Suprapubic skin (tissue), 4 donors: ENCODE data around the gene ADD3. TPM values are rescaled to one million over a fixed set of nuclear protein-coding genes. Genes with fewer than 3 reads are reported as not detected.
A peak's percentile ranks its signal among the peaks of the same experiment; 100 is the strongest.

Experiments used
- DNase-seq, 2 donors: peaks; one replicate each; pipeline ENCODE4 v3.0.0-alpha.2; 2019; ENCODE audit warnings: low spot score in 2 of 2
- H3K27ac ChIP-seq: fragments of 200-600 bp; sonication (generic); one replicate; pipeline ENCODE4 v1.5.1; 2019
- H3K27me3 ChIP-seq: fragments of 200-600 bp; sonication (generic); one replicate; pipeline ENCODE4 v1.5.1; 2019
- H3K36me3 ChIP-seq: fragments of 200-600 bp; sonication (generic); one replicate; pipeline ENCODE4 v1.5.1; 2019
- H3K4me1 ChIP-seq: fragments of 200-600 bp; sonication (generic); one replicate; pipeline ENCODE4 v1.5.1; 2019
- H3K4me3 ChIP-seq: fragments of 200-600 bp; sonication (generic); one replicate; pipeline ENCODE4 v1.5.1; 2019; ENCODE audit warnings: mild to moderate bottlenecking
- H3K9me3 ChIP-seq: fragments of 200-600 bp; sonication (generic); one replicate; pipeline ENCODE4 v1.5.1; 2019
- EP300 ChIP-seq: sonication (generic); formaldehyde crosslinking; IDR thresholded peaks from one replicate; pipeline ENCODE4 v1.6.1; 2017; ENCODE audit warnings: antibody characterized with exemption
- POLR2A ChIP-seq, 2 donors: fragments of 450-650 bp; IDR thresholded peaks; one replicate each; pipeline ENCODE4 v1.6.1; 2017; ENCODE audit warnings: antibody characterized with exemption in 2 of 2, mild to moderate bottlenecking in 2 of 2, moderate library complexity in 2 of 2
- POLR2AphosphoS5 ChIP-seq, 3 donors: sonication (generic); formaldehyde crosslinking; IDR thresholded peaks; one replicate each; pipeline ENCODE4 v1.6.1; 2017; ENCODE audit warnings: antibody characterized with exemption in 3 of 3
- WGBS: methylation state at CpG from one replicate; pipeline ENCODE4 v1.1.5; 2018; 5-methylcytosine and 5-hydroxymethylcytosine counted together
- total RNA-seq, 4 donors: library from RNA; depleted of rRNA; stranded (reverse); fragments of >200 nt; gene quantifications; one replicate each; pipeline ENCODE4 v1.1.0, GENCODE V29; 2016
- TF ChIP-seq, protein P1 (sequence below), 2 donors: fragments of 200-600 bp in 1 of 2; fragments of 450-650 bp in 1 of 2; sonication (generic) in 1 of 2; IDR thresholded peaks; one replicate each; pipeline ENCODE4 v1.5.1; 2016 to 2019; ENCODE audit warnings: antibody characterized with exemption in 2 of 2, mild to moderate bottlenecking in 1 of 2, moderate library complexity in 1 of 2

The ADD3 gene
- total RNA-seq, 4 donors from 2014 or later, result 72.6 to 335 (median 279) TPM

DNA sequence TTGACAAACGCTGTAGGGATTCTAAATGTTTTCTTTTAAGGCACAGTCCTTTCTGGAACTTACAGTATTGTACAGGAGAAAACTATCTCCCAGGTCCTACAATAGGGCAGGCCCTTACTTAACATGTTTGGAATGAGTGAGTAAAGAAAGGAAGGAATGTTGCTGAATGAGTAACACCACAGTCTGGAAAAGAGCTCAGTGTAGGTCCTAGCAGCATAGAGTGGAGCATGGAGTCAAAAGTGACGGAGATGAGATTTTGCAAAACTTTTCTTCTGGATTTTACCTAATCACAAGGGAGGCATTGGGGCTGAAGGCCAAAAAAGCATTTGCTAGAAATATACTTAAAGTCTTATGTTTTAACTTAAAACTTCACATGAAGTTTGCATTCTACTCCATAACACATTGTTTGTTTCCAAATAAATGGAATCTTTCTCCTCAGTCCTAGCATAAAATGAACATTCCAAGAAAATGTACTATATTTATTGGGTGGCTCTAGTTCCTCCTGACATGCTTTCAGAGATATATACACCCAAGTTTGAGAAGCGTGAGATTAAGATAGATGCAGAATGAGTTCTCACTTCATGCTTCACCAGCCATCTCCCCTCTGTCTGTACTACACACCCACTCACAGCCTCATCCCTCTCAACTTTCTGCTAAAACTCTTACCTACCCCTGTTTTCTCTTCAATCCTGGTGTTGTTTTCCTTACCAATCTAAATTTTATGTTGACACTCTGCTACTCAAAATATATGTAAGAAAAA is 20.2 kb upstream of the ADD3 start:
- H3K36me3 ChIP-seq, result no peaks in the 10 kb centered on the region
- H3K9me3 ChIP-seq, result no peaks in the 10 kb centered on the region
- DNase-seq, result no peak
- peak overlapping the region; percentile 16 for H3K27ac ChIP-seq
- H3K27me3 ChIP-seq, result no peaks in the 10 kb centered on the region
- TF ChIP-seq, protein P1, sequence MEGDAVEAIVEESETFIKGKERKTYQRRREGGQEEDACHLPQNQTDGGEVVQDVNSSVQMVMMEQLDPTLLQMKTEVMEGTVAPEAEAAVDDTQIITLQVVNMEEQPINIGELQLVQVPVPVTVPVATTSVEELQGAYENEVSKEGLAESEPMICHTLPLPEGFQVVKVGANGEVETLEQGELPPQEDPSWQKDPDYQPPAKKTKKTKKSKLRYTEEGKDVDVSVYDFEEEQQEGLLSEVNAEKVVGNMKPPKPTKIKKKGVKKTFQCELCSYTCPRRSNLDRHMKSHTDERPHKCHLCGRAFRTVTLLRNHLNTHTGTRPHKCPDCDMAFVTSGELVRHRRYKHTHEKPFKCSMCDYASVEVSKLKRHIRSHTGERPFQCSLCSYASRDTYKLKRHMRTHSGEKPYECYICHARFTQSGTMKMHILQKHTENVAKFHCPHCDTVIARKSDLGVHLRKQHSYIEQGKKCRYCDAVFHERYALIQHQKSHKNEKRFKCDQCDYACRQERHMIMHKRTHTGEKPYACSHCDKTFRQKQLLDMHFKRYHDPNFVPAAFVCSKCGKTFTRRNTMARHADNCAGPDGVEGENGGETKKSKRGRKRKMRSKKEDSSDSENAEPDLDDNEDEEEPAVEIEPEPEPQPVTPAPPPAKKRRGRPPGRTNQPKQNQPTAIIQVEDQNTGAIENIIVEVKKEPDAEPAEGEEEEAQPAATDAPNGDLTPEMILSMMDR (IDR thresholded peaks at IDR 0.05), result no peak
- no peak for TF ChIP-seq POLR2AphosphoS5 (IDR thresholded peaks at IDR 0.05)
- TF ChIP-seq EP300, result no peak
- no peak for TF ChIP-seq POLR2A (IDR thresholded peaks at IDR 0.05)
- no peak overlapping the region for H3K4me3 ChIP-seq
- peaks cover 5% of the 10 kb centered on the region for H3K4me1 ChIP-seq
- WGBS, result 71% methylated on average over 3 of the region's 3 CpGs

- Histone ChIP-seq H3K9me3 (no peaks in the 10 kb centered on the region), H3K27me3 (no peaks in the 10 kb centered on the region), H3K4me3 (no peak overlapping the region), H3K27ac (peak overlapping the region; percentile 16), H3K4me1 (no peaks in the 10 kb centered on the region), H3K36me3 (no peaks in the 10 kb centered on the region)
- 83% methylated on average over 1 of the region's 1 CpG for WGBS
- TF ChIP-seq, protein P1 (IDR thresholded peaks at IDR 0.05), result no peak
- TF ChIP-seq POLR2A (IDR thresholded peaks at IDR 0.05), result no peak
- TF ChIP-seq EP300, result no peak
- TF ChIP-seq POLR2AphosphoS5 (IDR thresholded peaks at IDR 0.05), result no peak
- DNase-seq, result no peak
Observed at GRCh38 chr10:109988212-109988596, 19.6 kb upstream of the ADD3 start.

DNA sequence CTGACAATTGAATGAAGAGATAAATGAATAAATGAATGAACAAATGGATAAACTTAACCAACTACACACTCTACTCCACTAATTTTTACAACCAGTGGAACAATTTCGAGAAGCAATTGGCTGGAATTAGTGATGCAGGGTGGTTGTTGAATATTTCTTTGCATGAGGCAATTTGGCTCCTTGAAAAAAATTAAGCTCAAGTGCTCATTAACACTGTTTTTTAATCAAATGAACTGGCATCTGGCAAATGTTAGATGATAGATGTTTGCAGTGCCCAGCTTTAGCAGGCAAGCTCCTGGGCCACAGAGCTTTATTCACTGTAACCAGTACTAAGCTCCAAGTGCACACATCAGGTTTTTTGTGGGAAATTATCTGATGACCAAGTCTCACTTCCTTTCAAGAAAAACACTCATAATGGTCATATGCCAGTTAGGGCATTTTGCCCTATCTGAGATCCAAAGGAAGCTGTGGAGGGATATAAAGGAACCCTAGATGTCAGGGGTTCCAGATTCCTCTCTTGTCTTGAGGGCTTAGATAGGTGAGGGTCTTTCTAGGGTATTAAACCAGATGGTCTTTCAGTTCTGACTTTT is 16.4 kb upstream of the ADD3 start:
- peaks cover 10% of the 10 kb centered on the region for H3K4me1 ChIP-seq
- no peak overlapping the region for H3K27ac ChIP-seq
- no peaks in the 10 kb centered on the region for H3K36me3 ChIP-seq
- WGBS, result 97% methylated on average over 1 of the region's 1 CpG
- no peaks in the 10 kb centered on the region for H3K9me3 ChIP-seq
- TF ChIP-seq, protein P1 (IDR thresholded peaks at IDR 0.05), result no peak
- no peak for TF ChIP-seq POLR2A (IDR thresholded peaks at IDR 0.05)
- TF ChIP-seq EP300, result no peak
- TF ChIP-seq POLR2AphosphoS5 (IDR thresholded peaks at IDR 0.05), result no peak
- no peak for DNase-seq
- no peak overlapping the region for H3K4me3 ChIP-seq
- H3K27me3 ChIP-seq, result no peaks in the 10 kb centered on the region

GRCh38 chr10:109992485-109992884 is 15.3 kb upstream of the ADD3 start:
- Histone ChIP-seq H3K4me3 (no peak overlapping the region), H3K27me3 (no peaks in the 10 kb centered on the region), H3K27ac (peak overlapping the region; percentile 26), H3K36me3 (no peaks in the 10 kb centered on the region), H3K9me3 (no peaks in the 10 kb centered on the region), H3K4me1 (peaks cover 14% of the 10 kb centered on the region)
- TF ChIP-seq POLR2AphosphoS5 (IDR thresholded peaks at IDR 0.05) (no peak), POLR2A (IDR thresholded peaks at IDR 0.05) (no peak), EP300 (no peak)
- TF ChIP-seq, protein P1 (IDR thresholded peaks at IDR 0.05), result no peak
- 70% methylated on average over 3 of the region's 3 CpGs for WGBS
- no peak for DNase-seq

- TF ChIP-seq POLR2A (IDR thresholded peaks at IDR 0.05), result no peak
- TF ChIP-seq, protein P1 (IDR thresholded peaks at IDR 0.05), result no peak
- TF ChIP-seq POLR2AphosphoS5 (IDR thresholded peaks at IDR 0.05), result no peak
- TF ChIP-seq EP300, result no peak
- no peak for DNase-seq
- Histone ChIP-seq H3K27ac (no peak overlapping the region), H3K27me3 (no peaks in the 10 kb centered on the region), H3K4me3 (no peak overlapping the region), H3K4me1 (peaks cover 14% of the 10 kb centered on the region), H3K36me3 (no peaks in the 10 kb centered on the region), H3K9me3 (no peaks in the 10 kb centered on the region)
- WGBS, result 93% methylated on average over 7 of the region's 7 CpGs
Observed at GRCh38 chr10:109993551-109994330, 14.0 kb upstream of the ADD3 start.
